ENCODE data around the gene CFLAR. TPM values are rescaled to one million over a fixed set of nuclear protein-coding genes. Genes with fewer than 3 reads are reported as not detected.

Gene CFLAR
- polyA plus RNA-seq, 1 of the 3 experiments (the other 2 are of a cell fraction), result 23.7 TPM

DNA sequence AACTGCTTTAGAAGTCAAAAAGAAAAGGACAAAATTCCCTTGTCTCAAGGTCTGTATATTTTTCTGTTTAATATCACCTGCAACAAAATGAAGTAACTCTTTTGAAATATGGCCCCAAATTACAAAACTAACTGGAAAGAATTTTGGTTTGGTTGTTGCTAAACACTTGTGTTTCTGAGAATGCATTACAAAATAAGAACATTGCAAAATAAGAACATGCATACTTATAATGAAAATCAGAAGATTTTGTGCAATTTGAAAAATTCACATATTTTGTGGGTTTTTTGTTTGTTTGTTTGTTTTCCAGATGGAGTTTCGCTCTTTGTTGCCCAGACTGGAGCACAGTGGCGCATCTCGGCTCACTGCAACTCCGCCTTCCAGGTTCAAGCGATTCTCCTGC is 22.4 kb upstream of the CFLAR start:
- DNase-seq, result no peak
- ChIA-PET POLR2A (no interaction called here), CTCF (no interaction called here)
- no peaks in the 10 kb centered on the region for H4K20me1 ChIP-seq (ENCODE audit: insufficient read depth)
- H3K9me3 ChIP-seq, result no peaks in the 10 kb centered on the region
- H2AFZ ChIP-seq (ENCODE audit: low read depth), result no peak overlapping the region
- no peak overlapping the region for H3K4me3 ChIP-seq (ENCODE audit: low read depth in 2 of 2, low read length in 1 of 2)
- no peak overlapping the region for H3K4me2 ChIP-seq
- no peaks in the 10 kb centered on the region for H3K9me2 ChIP-seq
- no peaks in the 10 kb centered on the region for H3K79me2 ChIP-seq (ENCODE audit: insufficient read depth)
- H3K4me1 ChIP-seq (ENCODE audit: control insufficient read depth in 1 of 2, insufficient read depth in 2 of 2, low read depth in 1 of 2, low read length in 1 of 2), result no peaks in the 10 kb centered on the region
- no peaks in the 10 kb centered on the region for H3K36me3 ChIP-seq (replicated peaks in 1 of 2; ENCODE audit: control insufficient read depth in 1 of 2, insufficient read depth in 2 of 2, low read length in 1 of 2)
- TF ChIP-seq TAF1 (IDR thresholded peaks at IDR 0.05; ENCODE audit: borderline replicate concordance, low read depth, low read length) (no peak), RFX5 (IDR thresholded peaks at IDR 0.05; ENCODE audit: low read length) (no peak), FOXM1 (IDR thresholded peaks at IDR 0.05; ENCODE audit: low read depth) (no peak), EP300 (IDR thresholded peaks at IDR 0.05; ENCODE audit: borderline replicate concordance in 1 of 2, low read depth in 1 of 2, low read length in 1 of 2) (no peak), TEAD4 (IDR thresholded peaks at IDR 0.05; ENCODE audit: borderline replicate concordance, insufficient read depth) (no peak), GABPA (IDR thresholded peaks at IDR 0.05; ENCODE audit: low read depth) (no peak), RXRA (IDR thresholded peaks at IDR 0.05; ENCODE audit: borderline replicate concordance, low read depth) (no peak), JUND (IDR thresholded peaks at IDR 0.05) (no peak), RAD21 (IDR thresholded peaks at IDR 0.05; ENCODE audit: low read length) (no peak)
- TF ChIP-seq, protein P1, sequence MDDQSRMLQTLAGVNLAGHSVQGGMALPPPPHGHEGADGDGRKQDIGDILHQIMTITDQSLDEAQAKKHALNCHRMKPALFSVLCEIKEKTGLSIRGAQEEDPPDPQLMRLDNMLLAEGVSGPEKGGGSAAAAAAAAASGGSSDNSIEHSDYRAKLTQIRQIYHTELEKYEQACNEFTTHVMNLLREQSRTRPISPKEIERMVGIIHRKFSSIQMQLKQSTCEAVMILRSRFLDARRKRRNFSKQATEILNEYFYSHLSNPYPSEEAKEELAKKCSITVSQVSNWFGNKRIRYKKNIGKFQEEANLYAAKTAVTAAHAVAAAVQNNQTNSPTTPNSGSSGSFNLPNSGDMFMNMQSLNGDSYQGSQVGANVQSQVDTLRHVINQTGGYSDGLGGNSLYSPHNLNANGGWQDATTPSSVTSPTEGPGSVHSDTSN (IDR thresholded peaks at IDR 0.05), result no peak
- TF ChIP-seq, protein P2, sequence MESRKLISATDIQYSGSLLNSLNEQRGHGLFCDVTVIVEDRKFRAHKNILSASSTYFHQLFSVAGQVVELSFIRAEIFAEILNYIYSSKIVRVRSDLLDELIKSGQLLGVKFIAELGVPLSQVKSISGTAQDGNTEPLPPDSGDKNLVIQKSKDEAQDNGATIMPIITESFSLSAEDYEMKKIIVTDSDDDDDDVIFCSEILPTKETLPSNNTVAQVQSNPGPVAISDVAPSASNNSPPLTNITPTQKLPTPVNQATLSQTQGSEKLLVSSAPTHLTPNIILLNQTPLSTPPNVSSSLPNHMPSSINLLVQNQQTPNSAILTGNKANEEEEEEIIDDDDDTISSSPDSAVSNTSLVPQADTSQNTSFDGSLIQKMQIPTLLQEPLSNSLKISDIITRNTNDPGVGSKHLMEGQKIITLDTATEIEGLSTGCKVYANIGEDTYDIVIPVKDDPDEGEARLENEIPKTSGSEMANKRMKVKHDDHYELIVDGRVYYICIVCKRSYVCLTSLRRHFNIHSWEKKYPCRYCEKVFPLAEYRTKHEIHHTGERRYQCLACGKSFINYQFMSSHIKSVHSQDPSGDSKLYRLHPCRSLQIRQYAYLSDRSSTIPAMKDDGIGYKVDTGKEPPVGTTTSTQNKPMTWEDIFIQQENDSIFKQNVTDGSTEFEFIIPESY (IDR thresholded peaks at IDR 0.05; ENCODE audit: borderline replicate concordance, low read depth), result no peak
- TF ChIP-seq, protein P3, sequence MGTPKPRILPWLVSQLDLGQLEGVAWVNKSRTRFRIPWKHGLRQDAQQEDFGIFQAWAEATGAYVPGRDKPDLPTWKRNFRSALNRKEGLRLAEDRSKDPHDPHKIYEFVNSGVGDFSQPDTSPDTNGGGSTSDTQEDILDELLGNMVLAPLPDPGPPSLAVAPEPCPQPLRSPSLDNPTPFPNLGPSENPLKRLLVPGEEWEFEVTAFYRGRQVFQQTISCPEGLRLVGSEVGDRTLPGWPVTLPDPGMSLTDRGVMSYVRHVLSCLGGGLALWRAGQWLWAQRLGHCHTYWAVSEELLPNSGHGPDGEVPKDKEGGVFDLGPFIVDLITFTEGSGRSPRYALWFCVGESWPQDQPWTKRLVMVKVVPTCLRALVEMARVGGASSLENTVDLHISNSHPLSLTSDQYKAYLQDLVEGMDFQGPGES (IDR thresholded peaks at IDR 0.05; ENCODE audit: low read depth, low read length), result no peak
- no peak overlapping the region for H3K27ac ChIP-seq (ENCODE audit: low read depth in 2 of 2, low read length in 1 of 2)
- 96% methylated on average over 5 of the region's 5 CpGs for WGBS (ENCODE audit: low lambda C conversion rate)
- H3K9ac ChIP-seq, result no peak overlapping the region
- no peaks in the 10 kb centered on the region for H3K27me3 ChIP-seq (ENCODE audit: insufficient read depth)
- H3F3A ChIP-seq (replicated peaks; ENCODE audit: insufficient read depth), result no peaks in the 10 kb centered on the region

DNA sequence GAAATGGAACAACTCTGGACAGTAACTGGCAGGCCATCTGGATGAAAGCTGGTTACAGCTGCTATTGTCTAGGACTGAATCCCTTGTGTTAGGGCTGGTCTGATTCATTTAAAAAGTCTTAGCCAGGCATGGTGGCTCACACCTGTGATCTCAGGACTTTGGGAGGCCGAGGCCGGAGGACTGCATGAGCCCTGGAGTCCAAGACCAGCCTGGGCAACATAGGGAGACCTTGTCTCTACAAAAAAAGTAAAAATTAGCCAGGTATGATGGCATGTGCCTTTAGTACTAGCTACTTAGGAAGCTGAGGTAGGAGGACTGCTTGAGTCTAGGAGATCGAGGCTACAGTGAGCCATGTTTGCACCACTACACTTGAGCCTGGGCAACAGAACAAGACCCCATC is 15.5 kb upstream of the CFLAR start:
- no peaks in the 10 kb centered on the region for H3K79me2 ChIP-seq (ENCODE audit: insufficient read depth)
- H3K4me2 ChIP-seq, result no peak overlapping the region
- DNase-seq, result no peak
- H3K27ac ChIP-seq (ENCODE audit: low read depth in 2 of 2, low read length in 1 of 2), result no peak overlapping the region
- H3K27me3 ChIP-seq (ENCODE audit: insufficient read depth), result no peaks in the 10 kb centered on the region
- H3K36me3 ChIP-seq (replicated peaks in 1 of 2; ENCODE audit: control insufficient read depth in 1 of 2, insufficient read depth in 2 of 2, low read length in 1 of 2), result no peaks in the 10 kb centered on the region
- H3K9ac ChIP-seq, result no peak overlapping the region
- 88% methylated on average over 3 of the region's 3 CpGs for WGBS (ENCODE audit: low lambda C conversion rate)
- no peaks in the 10 kb centered on the region for H3K9me3 ChIP-seq
- no peaks in the 10 kb centered on the region for H3F3A ChIP-seq (replicated peaks; ENCODE audit: insufficient read depth)
- no peaks in the 10 kb centered on the region for H3K4me1 ChIP-seq (ENCODE audit: control insufficient read depth in 1 of 2, insufficient read depth in 2 of 2, low read depth in 1 of 2, low read length in 1 of 2)
- ChIA-PET CTCF (no interaction called here), POLR2A (no interaction called here)
- no peaks in the 10 kb centered on the region for H4K20me1 ChIP-seq (ENCODE audit: insufficient read depth)
- no peaks in the 10 kb centered on the region for H3K9me2 ChIP-seq
- H3K4me3 ChIP-seq (ENCODE audit: low read depth in 2 of 2, low read length in 1 of 2), result no peak overlapping the region
- H2AFZ ChIP-seq (ENCODE audit: low read depth), result no peak overlapping the region
- TF ChIP-seq RXRA (IDR thresholded peaks at IDR 0.05; ENCODE audit: borderline replicate concordance, low read depth) (no peak), SMC3 (IDR thresholded peaks at IDR 0.05; ENCODE audit: low read depth, low read length) (no peak), GABPA (IDR thresholded peaks at IDR 0.05; ENCODE audit: low read depth) (no peak), NRF1 (IDR thresholded peaks at IDR 0.05; ENCODE audit: low read depth, low read length) (no peak)
- TF ChIP-seq, protein P4, sequence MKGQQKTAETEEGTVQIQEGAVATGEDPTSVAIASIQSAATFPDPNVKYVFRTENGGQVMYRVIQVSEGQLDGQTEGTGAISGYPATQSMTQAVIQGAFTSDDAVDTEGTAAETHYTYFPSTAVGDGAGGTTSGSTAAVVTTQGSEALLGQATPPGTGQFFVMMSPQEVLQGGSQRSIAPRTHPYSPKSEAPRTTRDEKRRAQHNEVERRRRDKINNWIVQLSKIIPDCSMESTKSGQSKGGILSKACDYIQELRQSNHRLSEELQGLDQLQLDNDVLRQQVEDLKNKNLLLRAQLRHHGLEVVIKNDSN (IDR thresholded peaks at IDR 0.05; ENCODE audit: borderline replicate concordance, low read depth), result no peak

Data from SK-N-SH (cell line).